K562 (cell line): ENCODE results near the gene TMEM245. TPM values are rescaled to one million over a fixed set of nuclear protein-coding genes. Genes with fewer than 3 reads are reported as not detected.

Experiments
- ATF1 ChIP-seq, 2 experiments: fragments of 450-650 bp in 1 of 2; IDR thresholded peaks; 2 replicates each; pipeline ENCODE4 v1.6.1; 2016; ENCODE audit warnings: missing compliant biosample characterization in 1 of 2, missing genetic modification characterization in 1 of 2
- ESRRA ChIP-seq: fragments of 450-650 bp; IDR thresholded peaks from 2 replicates; pipeline ENCODE4 v1.6.1; 2014; ENCODE audit warnings: low read depth, mild to moderate bottlenecking, moderate library complexity, borderline replicate concordance
- MEIS2 ChIP-seq: fragments of 450-650 bp; IDR thresholded peaks from 2 replicates; pipeline ENCODE4 v1.6.1; 2014; ENCODE audit warnings: mild to moderate bottlenecking; ENCODE audit not compliant: partially characterized antibody
- RBBP5 ChIP-seq: fragments of 200-600 bp; sonication (generic); IDR thresholded peaks from 2 replicates; pipeline ENCODE4 v1.6.1; 2012; ENCODE audit warnings: borderline replicate concordance, mild to moderate bottlenecking, low read length, control low read depth, inconsistent platforms; ENCODE audit not compliant: insufficient read depth, poor library complexity, severe bottlenecking
- SETDB1 ChIP-seq: IDR thresholded peaks from one replicate; pipeline ENCODE4 v1.6.1; 2012; ENCODE audit warnings: low read length, control low read depth, inconsistent platforms
- ZNF253 ChIP-seq: fragments of 250-450 bp; sonication (Bioruptor Pico); conservative IDR thresholded peaks from 2 replicates; pipeline ENCODE4 v1.6.1; 2021; ENCODE audit warnings: mild to moderate bottlenecking
- ZNF318 ChIP-seq, 2 experiments: fragments of 450-650 bp; IDR thresholded peaks; 2 replicates each; pipeline ENCODE4 v1.6.1; 2016; ENCODE audit warnings: mild to moderate bottlenecking in 2 of 2, borderline replicate concordance in 1 of 2, low read depth in 1 of 2, moderate library complexity in 1 of 2
- ZNF395 ChIP-seq: fragments of 200-800 bp; sonication (Bioruptor generic); IDR thresholded peaks from 2 replicates; pipeline ENCODE4 v1.6.1; 2017; ENCODE audit warnings: missing genetic modification characterization, missing compliant biosample characterization
- ZNF436 ChIP-seq: fragments of 250-450, 450-650 bp; sonication (Bioruptor Pico); formaldehyde crosslinking; IDR thresholded peaks from 2 replicates; pipeline ENCODE4 v1.7.0; 2020; ENCODE audit warnings: mild to moderate bottlenecking
- ZNF584 ChIP-seq: fragments of 200-800 bp; sonication (Bioruptor generic); IDR thresholded peaks from 2 replicates; pipeline ENCODE4 v1.6.1; 2016; ENCODE audit warnings: low read depth, mild to moderate bottlenecking, missing genetic modification characterization, missing compliant biosample characterization
- polyA plus RNA-seq, 8 experiments: library from polyadenylated mRNA; depleted of rRNA in 4 of 8; stranded (reverse) in 5 of 8; unstranded in 3 of 8; fragments of >200 nt; fragmentation: Nextera tagmentation in 2 of 8; fragmentation: Illumina TruSeq in 1 of 8; extraction: Ambion mirVana in 2 of 8; extraction: Trizol in 1 of 8; gene quantifications; 2 replicates each; pipeline versions ENCODE4 v1.2.1 to v1.2.3, GENCODE V29; 2011 to 2014; ENCODE audit warnings: inconsistent platforms in 1 of 8, missing spikeins in 1 of 8
- total RNA-seq, 7 experiments: library from RNA; depleted of rRNA in 6 of 7; stranded (reverse); fragments of >200 nt in 6 of 7; fragmentation: Illumina TruSeq in 2 of 7; extraction: Trizol in 2 of 7; gene quantifications; 2 replicates each; pipeline versions ENCODE4 v1.2.1 to v1.2.3, GENCODE V29; 2011 to 2021; ENCODE audit warnings: low replicate concordance in 1 of 7
- TF ChIP-seq, protein P1 (sequence below): fragments of 250-450 bp; sonication (Bioruptor Pico); IDR thresholded peaks from 2 replicates; pipeline ENCODE4 v1.4.0; 2020
- TF ChIP-seq, protein P2 (sequence below), 3 experiments: IDR thresholded peaks in 2 of 3; conservative IDR thresholded peaks in 1 of 3; 2 replicates each; pipeline ENCODE4 v1.5.1; 2011 to 2012; ENCODE audit warnings: low read length in 3 of 3, mild to moderate bottlenecking in 3 of 3, control low read depth in 2 of 3, improper control_type of control experiment in 1 of 3, inconsistent platforms in 1 of 3, low read depth in 1 of 3, mixed read lengths in 1 of 3, moderate library complexity in 1 of 3; ENCODE audit not compliant: insufficient read depth in 2 of 3

Gene TMEM245
- total and polyA plus RNA-seq, 9 of the 15 experiments (the other 6 are each of a cell fraction or from before 2014, with no cell fraction given) = 8.5 to 43.2 (median 24.3) TPM

DNA sequence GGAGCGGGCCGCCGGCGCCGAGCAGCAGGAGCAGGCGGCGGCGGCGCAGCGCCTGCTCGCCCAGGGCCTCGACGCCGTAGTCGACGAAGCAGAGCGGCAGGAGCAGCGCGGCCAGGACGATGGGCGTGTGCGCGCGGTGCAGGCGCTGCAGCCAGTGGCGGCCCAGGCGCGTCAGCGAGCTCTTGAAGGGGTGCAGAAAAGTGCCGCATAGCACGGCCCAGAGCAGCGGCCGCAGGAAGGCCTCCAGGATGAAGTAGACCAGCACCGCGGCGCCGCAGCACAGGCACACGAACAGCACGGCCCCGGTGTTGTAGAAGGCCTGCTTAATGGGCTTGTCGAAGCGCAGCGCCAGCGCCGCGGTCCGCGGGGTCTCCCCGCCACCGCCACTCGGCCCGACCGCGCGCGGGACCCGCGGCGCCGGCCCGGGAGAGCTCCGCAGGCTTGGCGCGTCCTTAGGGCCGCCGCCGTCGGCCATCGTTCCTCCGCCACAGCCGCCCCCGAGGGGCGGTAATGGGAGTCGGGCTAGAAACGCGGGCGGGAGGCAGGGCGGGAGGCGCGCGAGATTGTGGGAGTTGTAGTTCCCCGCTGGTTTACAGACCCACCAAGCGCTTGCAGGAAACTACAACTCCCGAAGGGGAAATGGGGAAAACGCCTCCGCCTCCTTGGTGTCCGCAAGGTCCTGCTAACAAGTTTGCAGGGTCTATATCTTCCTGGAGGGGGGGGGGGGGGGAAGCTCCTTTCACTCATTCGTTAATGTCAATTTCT lies at the start of gene TMEM245 (continued):
- TF ChIP-seq ZNF253 (CRISPR knock-in tag) (no peak), ZNF318 (IDR thresholded peaks at IDR 0.05; ENCODE audit: borderline replicate concordance in 1 of 2, low read depth in 1 of 2) (no peak), ZNF436 (CRISPR knock-in tag) (peak; percentile 31; the same call in 1 of the 2 replicates), MEIS2 (peak; percentile 58), RBBP5 (peak; percentile 95), ZNF584 (no peak), ATF1 (CRISPR knock-in tag; IDR thresholded peaks at IDR 0.05) (no peak), ATF1 (tag; IDR thresholded peaks at IDR 0.05) (peak; percentile 79), SETDB1 (no peak), ZNF395 (CRISPR knock-in tag) (peak; percentile 89; the same call in 1 of the 2 replicates), ESRRA (peak; percentile 53; the same call in 1 of the 2 replicates)
- TF ChIP-seq, protein P1, sequence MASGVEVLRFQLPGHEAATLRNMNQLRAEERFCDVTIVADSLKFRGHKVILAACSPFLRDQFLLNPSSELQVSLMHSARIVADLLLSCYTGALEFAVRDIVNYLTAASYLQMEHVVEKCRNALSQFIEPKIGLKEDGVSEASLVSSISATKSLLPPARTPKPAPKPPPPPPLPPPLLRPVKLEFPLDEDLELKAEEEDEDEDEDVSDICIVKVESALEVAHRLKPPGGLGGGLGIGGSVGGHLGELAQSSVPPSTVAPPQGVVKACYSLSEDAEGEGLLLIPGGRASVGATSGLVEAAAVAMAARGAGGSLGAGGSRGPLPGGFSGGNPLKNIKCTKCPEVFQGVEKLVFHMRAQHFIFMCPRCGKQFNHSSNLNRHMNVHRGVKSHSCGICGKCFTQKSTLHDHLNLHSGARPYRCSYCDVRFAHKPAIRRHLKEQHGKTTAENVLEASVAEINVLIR = 0 out of 2 replicates have a peak, but pooled peaks have one; percentile 12
- TF ChIP-seq, protein P2, sequence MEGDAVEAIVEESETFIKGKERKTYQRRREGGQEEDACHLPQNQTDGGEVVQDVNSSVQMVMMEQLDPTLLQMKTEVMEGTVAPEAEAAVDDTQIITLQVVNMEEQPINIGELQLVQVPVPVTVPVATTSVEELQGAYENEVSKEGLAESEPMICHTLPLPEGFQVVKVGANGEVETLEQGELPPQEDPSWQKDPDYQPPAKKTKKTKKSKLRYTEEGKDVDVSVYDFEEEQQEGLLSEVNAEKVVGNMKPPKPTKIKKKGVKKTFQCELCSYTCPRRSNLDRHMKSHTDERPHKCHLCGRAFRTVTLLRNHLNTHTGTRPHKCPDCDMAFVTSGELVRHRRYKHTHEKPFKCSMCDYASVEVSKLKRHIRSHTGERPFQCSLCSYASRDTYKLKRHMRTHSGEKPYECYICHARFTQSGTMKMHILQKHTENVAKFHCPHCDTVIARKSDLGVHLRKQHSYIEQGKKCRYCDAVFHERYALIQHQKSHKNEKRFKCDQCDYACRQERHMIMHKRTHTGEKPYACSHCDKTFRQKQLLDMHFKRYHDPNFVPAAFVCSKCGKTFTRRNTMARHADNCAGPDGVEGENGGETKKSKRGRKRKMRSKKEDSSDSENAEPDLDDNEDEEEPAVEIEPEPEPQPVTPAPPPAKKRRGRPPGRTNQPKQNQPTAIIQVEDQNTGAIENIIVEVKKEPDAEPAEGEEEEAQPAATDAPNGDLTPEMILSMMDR (IDR thresholded peaks at IDR 0.05 in 2 of 3, conservative IDR thresholded peaks at IDR 0.05 in 1 of 3; ENCODE audit: insufficient read depth in 2 of 3, low read depth in 1 of 3, low read length in 3 of 3) = 0 out of 6 replicates have a peak, but pooled peaks of 1 of the 3 experiments have one; percentile 23
